GM12878 (cell line): ENCODE measurements around the gene CNTNAP5. TPM values are rescaled to one million over a fixed set of nuclear protein-coding genes. Genes with fewer than 3 reads are reported as not detected.

ENCODE experiments used
- ATAC-seq: fragments of 200-7000 bp; cut with Tn5 transposase; 3 replicates; pipeline ENCODE4 v1.9.1; 2020; ENCODE audit warnings: mild to moderate bottlenecking, moderate library complexity
- BruUV-seq: library from RNA; stranded (reverse); fragments of 400-500 nt; replicated peaks from 2 replicates; lab custom pipeline; 2021; lab: Mats Ljungman, UMichigan
- CTCF ChIA-PET: fragments of 300-600 bp; sonication (Branson Sonifier 250); formaldehyde crosslinking; extraction: SDS; loops from one replicate; lab custom pipeline; 2021; ENCODE audit warnings: inconsistent platforms; lab: Yijun Ruan, JAX
- POLR2A ChIA-PET: fragments of 350-600 bp; formaldehyde crosslinking; extraction: SDS; loops from one replicate; lab custom pipeline; 2021; ENCODE audit warnings: inconsistent platforms; lab: Charles Lee
- RAD21 ChIA-PET: fragments of 300-600 bp; sonication (Branson Sonifier 250); formaldehyde crosslinking; loops from one replicate; lab custom pipeline; 2023; ENCODE audit warnings: antibody characterized with exemption; ENCODE audit not compliant: unreplicated experiment; lab: Charles Lee
- SMC1A ChIA-PET: fragments of 300-600 bp; sonication (Branson Sonifier 250); formaldehyde crosslinking; loops from one replicate; lab custom pipeline; 2023; ENCODE audit not compliant: unreplicated experiment, uncharacterized antibody; lab: Charles Lee
- DNase-seq: peaks from one replicate; pipeline ENCODE4 v3.0.0-alpha.2; 2011; ENCODE audit warnings: low read depth, low spot score
- FAIRE-seq: peaks from 3 replicates; lab custom pipeline; 2011; peaks lifted over from hg19 to GRCh38; lab: Jason Lieb, UNC
- H2AFZ ChIP-seq: 2 replicates; pipeline ENCODE4 v1.6.0; 2011; ENCODE audit warnings: low read depth, low read length, control low read depth; ENCODE audit not compliant: control insufficient read depth
- H3K27ac ChIP-seq: 2 replicates; pipeline ENCODE4 v1.5.1; 2011; ENCODE audit warnings: control low read depth; ENCODE audit not compliant: control insufficient read depth, insufficient read depth
- H3K27me3 ChIP-seq, 2 experiments: replicated peaks in 1 of 2; 2 replicates each; pipeline versions ENCODE4 v1.6.0 to v1.6.1; 2011; ENCODE audit warnings: low read length in 1 of 2; ENCODE audit not compliant: control insufficient read depth in 2 of 2, insufficient read depth in 2 of 2
- H3K36me3 ChIP-seq, 2 experiments: 2 replicates each; pipeline ENCODE4 v1.5.1; 2011; ENCODE audit warnings: low read length in 1 of 2; ENCODE audit not compliant: control insufficient read depth in 2 of 2, insufficient read depth in 2 of 2
- H3K4me1 ChIP-seq: 2 replicates; pipeline ENCODE4 v1.6.1; 2011; ENCODE audit warnings: mild to moderate bottlenecking, low read length, moderate library complexity, mixed read lengths; ENCODE audit not compliant: control insufficient read depth, insufficient read depth
- H3K4me2 ChIP-seq: 2 replicates; pipeline ENCODE4 v1.6.0; 2011; ENCODE audit warnings: control low read depth; ENCODE audit not compliant: control insufficient read depth, insufficient read depth
- H3K4me3 ChIP-seq: fragments of 200-600 bp; sonication (generic); 2 replicates; pipeline ENCODE4 v1.5.1; 2016
- H3K79me2 ChIP-seq: 2 replicates; pipeline ENCODE4 v1.6.0; 2011; ENCODE audit warnings: low read length; ENCODE audit not compliant: control insufficient read depth, insufficient read depth
- H3K9ac ChIP-seq: 2 replicates; pipeline ENCODE4 v1.8.0; 2011; ENCODE audit warnings: low read length, control low read depth, mixed read lengths; ENCODE audit not compliant: control insufficient read depth, insufficient read depth
- H3K9me3 ChIP-seq: replicated peaks from 3 replicates; pipeline ENCODE4 v1.5.1; 2011; ENCODE audit warnings: mild to moderate bottlenecking, low read length; ENCODE audit not compliant: control insufficient read depth, insufficient read depth
- H4K20me1 ChIP-seq: 2 replicates; pipeline ENCODE4 v1.6.0; 2011; ENCODE audit not compliant: control insufficient read depth, insufficient read depth
- MTA2 ChIP-seq: fragments of 450-650 bp; IDR thresholded peaks from 2 replicates; pipeline ENCODE4 v1.6.1; 2016; ENCODE audit warnings: low read depth, mild to moderate bottlenecking, moderate library complexity
- MTA3 ChIP-seq: IDR thresholded peaks from 2 replicates; pipeline ENCODE4 v1.6.1; 2012; ENCODE audit warnings: low read length, inconsistent platforms, borderline replicate concordance
- NRF1 ChIP-seq: conservative IDR thresholded peaks from 2 replicates; pipeline ENCODE4 v1.6.1; 2011; ENCODE audit warnings: mild to moderate bottlenecking, low read depth, low read length, improper control_type of control experiment
- PKNOX1 ChIP-seq: fragments of 450-650 bp; IDR thresholded peaks from 2 replicates; pipeline ENCODE4 v1.6.1; 2016; ENCODE audit warnings: mild to moderate bottlenecking
- REST ChIP-seq: IDR thresholded peaks from 2 replicates; pipeline ENCODE4 v1.6.1; 2012; ENCODE audit warnings: mild to moderate bottlenecking, low read depth, low read length
- TARDBP ChIP-seq: IDR thresholded peaks from 2 replicates; pipeline ENCODE4 v1.6.1; 2016; ENCODE audit warnings: borderline replicate concordance
- ZZZ3 ChIP-seq: IDR thresholded peaks from 2 replicates; pipeline ENCODE4 v1.6.1; 2011; ENCODE audit warnings: low read depth; ENCODE audit not compliant: control insufficient read depth, insufficient read length
- in situ Hi-C: fragments of 300-500 bp; cut with MboI; formaldehyde crosslinking; loops from 9 replicates; pipeline ENCODE4 v1.14.3; 2018; ENCODE audit warnings: mixed read lengths
- intact Hi-C: fragments of 100-400 bp; cut with micrococcal nuclease; formaldehyde crosslinking; loops from one replicate; pipeline ENCODE4 v1.14.2; 2022; ENCODE audit not compliant: unreplicated experiment
- polyA plus RNA-seq, 11 experiments: library from polyadenylated mRNA; depleted of rRNA in 4 of 11; unstranded in 6 of 11; stranded (reverse) in 5 of 11; fragments of >200 nt; fragmentation: Nextera tagmentation in 4 of 11; fragmentation: Illumina TruSeq in 1 of 11; extraction: Ambion mirVana in 4 of 11; extraction: Trizol in 1 of 11; gene quantifications; 1 replicate in 1 of 11; 2 replicates in 10 of 11; pipeline versions ENCODE4 v1.2.1 to v1.2.3, GENCODE V29; 2011 to 2016; ENCODE audit warnings: inconsistent platforms in 2 of 11, missing spikeins in 2 of 11, low read depth in 1 of 11
- total RNA-seq, 4 experiments: library from RNA; depleted of rRNA in 3 of 4; stranded (reverse); fragments of >200 nt in 3 of 4; fragmentation: Illumina TruSeq in 1 of 4; extraction: Trizol in 1 of 4; gene quantifications; 2 replicates each; pipeline versions ENCODE4 v1.2.1 to v1.2.3, GENCODE V29; 2013 to 2021

Gene CNTNAP5
- total and polyA plus RNA-seq, 10 of the 15 experiments (the other 5 are each of a cell fraction or from before 2014, with no cell fraction given) = not detected

- TF ChIP-seq TARDBP (no peak), MTA3 (no peak), PKNOX1 (no peak)
These were observed 753.0 kb downstream of the CNTNAP5 start (continued) for GRCh38 chr2:124778076-124778475.

GRCh38 chr2:124796647-124797046 lies 771.6 kb downstream of the CNTNAP5 start:
- ATAC-seq (no peak), FAIRE-seq (no peak), DNase-seq (no peak)
- H3K9me3 ChIP-seq = no peaks in the 10 kb centered on the region
- ChIA-PET POLR2A (no interaction called here), CTCF (no interaction called here), RAD21 (no interaction called here), SMC1A (no interaction called here)
- H3K27me3 ChIP-seq = no peaks in the 10 kb centered on the region
- intact Hi-C loops (no loop called here), in situ Hi-C loops (no loop called here)
- H2AFZ ChIP-seq = no peak overlapping the region
- H3K4me1 ChIP-seq = no peaks in the 10 kb centered on the region
- no peaks in the 10 kb centered on the region for H4K20me1 ChIP-seq
- no peak overlapping the region for H3K9ac ChIP-seq
- no peak for TF ChIP-seq TARDBP
- TF ChIP-seq REST = no peak
- no peak for TF ChIP-seq NRF1
- no peak for TF ChIP-seq ZZZ3
- no peak for TF ChIP-seq MTA2
- no peaks in the 10 kb centered on the region for H3K79me2 ChIP-seq
- no TSS peak for BruUV-seq
- H3K27ac ChIP-seq = no peak overlapping the region
- no peak overlapping the region for H3K4me3 ChIP-seq
- no peak overlapping the region for H3K4me2 ChIP-seq
- H3K36me3 ChIP-seq = no peaks in the 10 kb centered on the region
